Measurements from ENCODE around the gene TEAD2.

Gene TEAD2

DNA sequence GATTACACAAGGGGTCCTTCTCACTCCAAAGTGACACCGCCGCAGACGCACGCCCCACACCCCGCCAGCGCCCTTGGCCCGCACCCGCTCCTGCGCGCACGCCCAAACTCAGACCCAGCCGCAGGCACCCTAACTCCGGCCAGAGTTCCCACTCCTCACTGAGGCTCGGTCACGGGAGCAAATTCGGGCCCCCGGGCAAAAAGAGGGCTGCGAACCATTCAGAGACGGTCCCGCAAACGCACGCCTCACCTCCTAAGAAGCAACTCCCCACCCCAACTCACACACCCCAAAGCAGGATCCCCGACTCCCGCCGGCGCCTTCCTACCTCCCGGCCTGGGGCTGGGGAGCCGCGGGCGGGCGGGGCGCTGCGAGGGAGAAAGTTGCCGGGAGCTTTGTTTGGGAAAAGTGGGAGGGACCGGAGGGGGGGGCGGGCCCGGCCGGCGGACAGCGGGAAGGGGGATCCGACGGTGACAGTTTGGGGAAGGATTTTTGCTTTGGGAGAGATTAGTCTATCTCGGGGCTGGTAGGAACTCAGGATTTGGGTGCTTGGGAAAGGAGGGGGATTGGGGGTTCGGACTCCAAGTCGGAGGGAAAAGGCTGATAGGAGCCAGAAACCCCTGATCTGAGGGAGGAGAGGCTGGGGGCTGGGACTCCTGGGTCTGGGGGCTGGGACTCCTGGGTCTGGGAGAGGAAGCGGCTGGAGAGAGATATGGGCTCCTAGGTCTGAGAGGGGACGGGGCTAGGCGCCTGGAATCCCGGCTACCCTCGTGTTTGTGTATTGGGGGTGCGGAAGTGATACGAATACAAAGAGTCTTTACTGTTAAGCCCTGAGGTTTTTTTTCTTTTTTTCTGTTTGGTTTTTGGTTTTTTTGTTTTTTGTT is at the start of gene TEAD2:
Gene TEAD2, minus strand, starts transcription at position 369 of the 881 bp plus-strand sequence. CDS start 2,341 bp downstream, outside the sequence.
- Histone ChIP-seq H4K20me1 (ENCODE audit: insufficient read depth, low read length) (no peaks in the 10 kb centered on the region), H3K4me1 (ENCODE audit: low read length) (peaks cover 44% of the 10 kb centered on the region), H3K27me3 (ENCODE audit: low read depth, low read length) (no peaks in the 10 kb centered on the region), H3K36me3 (replicated peaks; ENCODE audit: low read depth, low read length) (no peaks in the 10 kb centered on the region), H3K9me3 (ENCODE audit: insufficient read depth, low read length) (no peaks in the 10 kb centered on the region), H3K9ac (ENCODE audit: low read length) (peak within 1 kb of the TSS; percentile 82), H3K4me2 (ENCODE audit: low read length) (peak within 1 kb of the TSS; percentile 90), H3K79me2 (ENCODE audit: low read length) (no peaks in the 10 kb centered on the region), H3K27ac (ENCODE audit: low read length) (peak within 1 kb of the TSS; percentile 48), H2AFZ (ENCODE audit: low read depth, low read length) (peak within 1 kb of the TSS; percentile 24; the same call in 1 of the 2 replicates), H3K4me3 (ENCODE audit: low read length) (peak within 1 kb of the TSS; percentile 80)
- TF ChIP-seq CTCF (IDR thresholded peaks at IDR 0.05; ENCODE audit: low read depth, low read length) (no peak), EZH2phosphoT487 (IDR thresholded peaks at IDR 0.05; ENCODE audit: low read depth) (no peak)

- Histone ChIP-seq H3K36me3 (replicated peaks; ENCODE audit: low read depth, low read length) (no peaks in the 10 kb centered on the region), H2AFZ (ENCODE audit: low read depth, low read length) (no peak overlapping the region), H3K9me3 (ENCODE audit: insufficient read depth, low read length) (no peaks in the 10 kb centered on the region), H3K27ac (ENCODE audit: low read length) (no peak overlapping the region), H3K27me3 (ENCODE audit: low read depth, low read length) (no peaks in the 10 kb centered on the region), H3K4me3 (ENCODE audit: low read length) (no peak overlapping the region), H3K9ac (ENCODE audit: low read length) (no peak overlapping the region), H3K79me2 (ENCODE audit: low read length) (no peaks in the 10 kb centered on the region), H4K20me1 (ENCODE audit: insufficient read depth, low read length) (no peaks in the 10 kb centered on the region), H3K4me2 (ENCODE audit: low read length) (no peak overlapping the region), H3K4me1 (ENCODE audit: low read length) (peaks cover 33% of the 10 kb centered on the region)
- TF ChIP-seq EZH2phosphoT487 (IDR thresholded peaks at IDR 0.05; ENCODE audit: low read depth): no peak
- no peak for TF ChIP-seq CTCF (IDR thresholded peaks at IDR 0.05; ENCODE audit: low read depth, low read length)
Measured at GRCh38 chr19:49411681-49412326, 49.6 kb upstream of the TEAD2 start.

DNA sequence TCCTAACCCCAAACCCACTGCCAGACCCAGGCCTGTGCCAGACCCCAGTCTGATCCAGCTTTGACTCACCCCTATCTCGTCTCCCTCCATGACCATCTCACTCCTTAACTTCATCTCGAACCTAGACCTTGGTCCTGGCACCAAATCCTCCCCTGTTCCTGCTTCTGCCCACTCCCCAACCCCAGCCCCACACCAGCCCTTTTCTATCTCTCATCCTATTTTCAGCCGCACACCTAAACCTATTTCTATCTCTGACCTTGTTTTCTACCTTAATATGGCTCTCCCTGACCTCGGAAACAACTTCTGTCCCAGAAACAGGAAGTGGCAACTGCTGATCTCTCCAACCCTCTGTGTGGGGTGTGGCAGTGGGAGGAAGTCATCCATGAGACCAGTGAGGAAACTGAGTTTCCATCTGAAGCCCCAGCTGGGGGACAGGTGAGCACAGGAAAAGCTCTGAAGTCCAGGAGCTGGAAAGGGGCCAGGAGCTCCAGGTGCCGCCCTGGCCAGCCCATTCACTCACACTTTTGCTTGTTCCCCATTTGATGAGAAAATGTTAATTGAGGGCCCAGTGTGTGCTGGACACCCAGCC is 47.3 kb upstream of the TEAD2 start:
- Histone ChIP-seq H3K79me2 (ENCODE audit: low read length) (no peaks in the 10 kb centered on the region), H3K9ac (ENCODE audit: low read length) (peak overlapping the region; percentile 54; the same call in 1 of the 2 replicates), H3K4me1 (ENCODE audit: low read length) (peaks cover 42% of the 10 kb centered on the region), H3K36me3 (replicated peaks; ENCODE audit: low read depth, low read length) (no peaks in the 10 kb centered on the region), H3K27ac (ENCODE audit: low read length) (peak overlapping the region; percentile 43), H2AFZ (ENCODE audit: low read depth, low read length) (peak overlapping the region; percentile 94), H3K4me3 (ENCODE audit: low read length) (peak overlapping the region; percentile 60), H4K20me1 (ENCODE audit: insufficient read depth, low read length) (no peaks in the 10 kb centered on the region), H3K9me3 (ENCODE audit: insufficient read depth, low read length) (no peaks in the 10 kb centered on the region), H3K4me2 (ENCODE audit: low read length) (peak overlapping the region; percentile 69), H3K27me3 (ENCODE audit: low read depth, low read length) (no peaks in the 10 kb centered on the region)
- TF ChIP-seq EZH2phosphoT487 (IDR thresholded peaks at IDR 0.05; ENCODE audit: low read depth) (no peak), CTCF (IDR thresholded peaks at IDR 0.05; ENCODE audit: low read depth, low read length) (no peak)
